Ovary (tissue), 3 donors: ENCODE data around the gene ERBB2.

Experiments
- EP300 ChIP-seq: sonication (generic); formaldehyde crosslinking; IDR thresholded peaks from one replicate; pipeline ENCODE4 v1.6.1; 2017; ENCODE audit warnings: antibody characterized with exemption
- TF ChIP-seq, protein P1 (sequence below), 3 donors: fragments of 450-650 bp in 2 of 3; fragments of 200-600 bp in 1 of 3; IDR thresholded peaks; one replicate each; pipeline versions ENCODE4 v1.5.1 to v1.8.0; 2016 to 2022; ENCODE audit warnings: antibody characterized with exemption in 3 of 3, mild to moderate bottlenecking in 1 of 3
- donor health status: DM: no; HTN: no; CAD: no.

GRCh38 chr17:39775031-39775430 lies 75.2 kb downstream of the ERBB2 start:
- TF ChIP-seq, protein P1, sequence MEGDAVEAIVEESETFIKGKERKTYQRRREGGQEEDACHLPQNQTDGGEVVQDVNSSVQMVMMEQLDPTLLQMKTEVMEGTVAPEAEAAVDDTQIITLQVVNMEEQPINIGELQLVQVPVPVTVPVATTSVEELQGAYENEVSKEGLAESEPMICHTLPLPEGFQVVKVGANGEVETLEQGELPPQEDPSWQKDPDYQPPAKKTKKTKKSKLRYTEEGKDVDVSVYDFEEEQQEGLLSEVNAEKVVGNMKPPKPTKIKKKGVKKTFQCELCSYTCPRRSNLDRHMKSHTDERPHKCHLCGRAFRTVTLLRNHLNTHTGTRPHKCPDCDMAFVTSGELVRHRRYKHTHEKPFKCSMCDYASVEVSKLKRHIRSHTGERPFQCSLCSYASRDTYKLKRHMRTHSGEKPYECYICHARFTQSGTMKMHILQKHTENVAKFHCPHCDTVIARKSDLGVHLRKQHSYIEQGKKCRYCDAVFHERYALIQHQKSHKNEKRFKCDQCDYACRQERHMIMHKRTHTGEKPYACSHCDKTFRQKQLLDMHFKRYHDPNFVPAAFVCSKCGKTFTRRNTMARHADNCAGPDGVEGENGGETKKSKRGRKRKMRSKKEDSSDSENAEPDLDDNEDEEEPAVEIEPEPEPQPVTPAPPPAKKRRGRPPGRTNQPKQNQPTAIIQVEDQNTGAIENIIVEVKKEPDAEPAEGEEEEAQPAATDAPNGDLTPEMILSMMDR (IDR thresholded peaks at IDR 0.05), result no peak
- no peak for TF ChIP-seq EP300
